HTERT RPE-1 (cell line): ENCODE measurements around the gene FTO.

Experiments used
- in situ Hi-C: fragments of 300-500 bp; cut with MboI; formaldehyde crosslinking; loops from 4 replicates; pipeline ENCODE4 v1.14.3; 2020; ENCODE audit warnings: low sequenced_read_pairs

The FTO gene

DNA sequence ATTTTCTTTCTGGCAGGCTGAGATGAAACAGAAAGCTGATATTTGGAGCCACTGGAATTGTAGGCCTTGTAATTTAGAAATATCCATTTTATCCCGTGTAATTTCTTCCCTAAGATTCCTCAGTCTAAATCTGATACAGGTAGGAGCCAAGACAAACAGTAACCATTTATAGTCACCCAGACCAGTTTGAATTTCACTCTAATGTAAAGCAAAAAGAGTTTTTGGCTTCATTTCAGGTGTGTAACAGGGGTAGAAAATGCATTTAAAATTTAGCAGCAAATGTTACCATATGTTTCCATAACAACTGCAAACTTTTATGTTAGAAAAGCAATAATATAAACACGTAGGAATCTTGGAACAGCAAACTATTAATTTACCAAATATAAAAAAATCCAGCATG, 249.4 kb downstream of the FTO start:
- in situ Hi-C loops: no loop called here

GRCh38 chr16:53955221-53955875, 251.4 kb downstream of the FTO start:
- in situ Hi-C loops: no loop called here

DNA sequence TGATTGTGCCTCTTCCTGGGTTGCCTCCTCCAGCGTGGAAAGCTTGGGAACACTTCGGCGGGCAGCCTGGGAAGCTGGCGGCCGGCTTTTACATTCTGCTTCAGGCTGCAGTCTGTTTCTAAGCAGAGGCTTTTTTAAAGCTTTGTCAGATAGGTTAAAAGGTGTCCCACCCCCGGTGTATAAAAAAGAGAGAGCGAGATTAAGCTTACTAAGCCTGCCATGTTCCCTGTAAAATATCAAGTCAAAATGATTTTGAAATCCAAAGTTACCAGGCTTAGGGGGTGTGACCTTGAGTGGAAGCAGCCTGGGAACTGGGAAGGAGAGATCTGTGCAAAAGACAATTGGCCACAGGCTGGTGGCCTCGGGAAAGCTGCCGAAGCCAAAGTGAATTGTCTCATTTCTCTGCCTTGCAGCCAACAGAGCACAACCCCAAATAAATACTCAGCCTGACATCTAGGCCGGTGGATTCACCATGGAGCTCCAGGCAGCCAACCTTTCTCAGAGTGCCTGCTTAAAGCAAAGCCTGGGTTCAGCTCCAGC, 254.5 kb downstream of the FTO start:
- in situ Hi-C loops: no loop called here

- in situ Hi-C loops: no loop called here
Measured at GRCh38 chr16:53960050-53960812, 256.3 kb downstream of the FTO start.

DNA sequence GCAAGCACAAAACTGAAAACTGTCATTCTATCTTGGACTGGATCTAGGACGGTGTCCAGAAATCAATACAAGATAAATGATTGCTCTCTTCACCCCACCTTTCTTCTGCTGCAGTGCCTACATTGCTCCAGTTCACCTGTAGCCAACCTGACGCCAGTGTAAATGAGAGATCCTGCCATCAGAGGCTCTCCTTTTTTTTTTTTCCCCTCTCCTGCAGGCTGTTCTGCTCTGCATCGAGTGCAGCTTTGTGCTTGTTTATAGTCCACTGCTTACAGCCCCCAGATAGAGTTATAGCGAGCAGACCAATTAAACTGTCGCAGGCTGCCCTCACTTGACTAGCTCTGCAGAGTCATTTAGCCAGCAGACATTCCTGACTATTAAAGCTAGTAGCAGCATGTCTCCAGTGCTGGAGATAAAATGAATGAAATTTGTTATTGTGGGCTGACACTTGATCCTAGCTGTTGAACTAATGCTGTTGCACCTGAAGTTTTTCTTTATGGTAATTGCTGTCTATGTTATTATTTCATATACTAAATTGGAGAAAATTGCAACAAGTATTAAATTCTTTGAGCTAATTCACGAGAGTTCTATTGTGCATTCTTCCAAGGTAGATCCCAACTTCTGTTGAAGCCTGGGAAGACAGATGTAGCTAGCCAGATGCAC, 257.1 kb downstream of the FTO start:
- in situ Hi-C loops: no loop called here

DNA sequence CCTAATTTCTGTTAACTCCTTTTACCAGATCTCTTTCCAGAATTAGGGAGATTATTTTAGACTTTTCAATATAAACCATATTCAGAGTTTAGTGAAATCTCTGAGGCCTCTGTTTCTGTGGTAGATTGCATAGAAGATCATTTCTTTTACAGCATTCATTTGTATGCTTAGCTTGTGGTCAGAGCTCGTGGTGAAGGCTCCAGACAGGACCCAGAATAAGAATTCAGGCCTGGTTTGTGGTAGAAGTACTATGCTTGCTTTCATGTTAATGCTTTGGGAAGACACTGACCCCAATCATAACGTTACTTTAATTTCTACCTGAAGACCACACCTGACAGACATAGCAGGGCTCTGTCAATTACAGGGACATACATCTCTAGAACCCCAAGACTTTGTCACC, 258.1 kb downstream of the FTO start:
- in situ Hi-C loops: no loop called here

DNA sequence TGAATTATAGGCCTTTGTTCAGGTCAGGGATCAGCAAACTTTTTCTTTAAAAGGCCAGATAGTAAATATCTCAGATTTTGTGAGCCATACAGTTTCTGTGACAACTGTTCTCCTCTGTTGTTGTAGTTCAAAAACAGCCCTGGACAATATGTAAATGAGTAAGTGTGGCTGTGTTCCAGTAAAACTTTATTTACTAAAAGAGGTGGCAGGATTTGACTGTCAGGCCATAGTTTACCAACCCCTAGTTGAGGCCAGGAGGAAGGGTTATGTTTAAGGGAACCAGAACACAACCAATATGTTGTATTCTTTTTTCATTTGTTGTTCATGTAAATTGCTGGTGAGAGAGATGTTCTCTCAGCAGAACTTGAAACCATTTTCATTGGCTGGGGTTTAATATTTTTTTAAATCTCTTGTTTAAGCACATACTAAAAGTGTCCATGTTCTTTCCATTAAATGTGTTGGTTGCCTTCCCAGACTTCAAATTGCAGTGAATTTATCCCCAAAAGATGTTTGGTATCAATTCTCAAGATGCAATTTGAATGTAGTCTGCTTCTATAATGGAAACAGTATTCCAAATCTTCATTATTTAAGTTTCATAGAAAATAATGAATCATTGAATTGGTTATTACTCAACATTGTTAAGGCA, 260.3 kb downstream of the FTO start:
- in situ Hi-C loops: no loop called here

GRCh38 chr16:53966821-53967571, 263.0 kb downstream of the FTO start:
- in situ Hi-C loops: no loop called here

- in situ Hi-C loops: no loop called here
Measured at GRCh38 chr16:53967572-53967971, 263.6 kb downstream of the FTO start.

DNA sequence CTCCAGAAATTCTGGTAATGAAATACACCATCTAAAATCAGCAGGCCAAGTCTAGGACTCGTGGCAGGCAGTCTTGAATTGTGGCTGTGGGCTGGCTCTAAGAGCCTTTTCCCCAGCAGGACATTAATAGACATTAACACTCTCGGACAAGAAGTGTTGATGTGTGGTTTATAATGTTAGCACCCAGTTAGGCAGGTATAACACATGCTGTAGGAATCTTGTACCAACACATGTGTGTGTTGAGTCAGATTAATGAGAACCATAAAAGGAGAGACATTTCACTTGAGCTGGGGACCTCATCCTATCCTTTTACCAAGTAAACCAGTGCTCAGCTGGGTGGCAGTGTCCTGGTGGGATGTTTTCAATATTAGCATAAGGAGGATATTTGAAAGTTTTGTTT, 264.5 kb downstream of the FTO start:
- in situ Hi-C loops: no loop called here

- in situ Hi-C loops: no loop called here
Measured at GRCh38 chr16:53968896-53969295, 264.9 kb downstream of the FTO start.

GRCh38 chr16:53971616-53972015, 267.7 kb downstream of the FTO start:
- in situ Hi-C loops: no loop called here

GRCh38 chr16:53973021-53973420, 269.1 kb downstream of the FTO start:
- in situ Hi-C loops: no loop called here

DNA sequence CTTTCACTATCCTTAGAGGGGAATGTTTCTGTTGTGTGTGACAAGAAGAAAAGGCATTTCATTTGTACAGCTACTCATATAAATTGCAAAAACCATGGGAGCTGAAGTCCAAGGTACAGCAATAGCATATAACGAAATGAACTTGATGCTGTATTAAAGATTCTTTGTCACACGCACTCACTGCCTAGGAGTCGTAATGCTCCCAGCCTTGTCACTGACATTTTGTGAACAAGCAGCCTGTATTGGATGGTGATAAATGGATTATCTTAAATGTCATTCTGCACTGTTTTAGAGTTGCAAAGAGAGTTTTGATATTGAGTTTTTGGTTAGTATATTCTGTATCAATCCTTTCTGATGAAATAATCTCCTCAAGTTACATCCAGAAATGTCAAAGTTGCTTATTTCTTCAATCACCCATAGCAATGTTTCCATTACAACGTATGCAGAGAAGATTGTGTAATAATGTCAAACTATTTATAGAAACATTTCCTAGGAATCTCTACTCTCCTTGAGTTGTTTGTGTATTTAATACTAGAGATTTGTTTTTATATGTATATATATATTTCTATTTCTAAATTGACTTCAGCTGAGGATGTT, 270.6 kb downstream of the FTO start:
- in situ Hi-C loops: no loop called here

- in situ Hi-C loops: no loop called here
Measured at GRCh38 chr16:53980675-53981074, 276.7 kb downstream of the FTO start.

DNA sequence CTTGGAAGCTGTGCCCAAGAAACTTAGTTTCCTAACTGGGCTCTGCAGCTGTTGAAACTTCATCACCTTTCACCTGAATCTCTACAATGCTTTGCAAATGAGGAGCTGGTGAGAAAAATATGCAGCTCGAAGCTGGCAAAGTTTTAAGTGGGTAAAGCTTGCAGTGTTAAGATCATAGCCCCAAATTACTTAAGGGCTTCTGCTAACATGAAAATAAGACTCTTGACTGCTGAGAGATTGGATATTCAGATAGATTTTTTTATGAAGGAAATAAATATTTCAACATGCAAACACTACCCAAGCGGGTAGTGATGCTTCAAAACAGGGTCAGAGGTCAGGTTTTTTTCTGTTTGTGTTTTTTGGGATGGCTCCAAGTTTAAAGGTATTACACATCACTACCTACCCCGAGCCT, 278.7 kb downstream of the FTO start:
- in situ Hi-C loops: no loop called here

GRCh38 chr16:53984936-53985335, 281.0 kb downstream of the FTO start:
- in situ Hi-C loops: no loop called here

GRCh38 chr16:53985861-53986260, 281.9 kb downstream of the FTO start:
- in situ Hi-C loops: no loop called here

- in situ Hi-C loops: no loop called here
Measured at GRCh38 chr16:53986793-53987192, 282.8 kb downstream of the FTO start.

DNA sequence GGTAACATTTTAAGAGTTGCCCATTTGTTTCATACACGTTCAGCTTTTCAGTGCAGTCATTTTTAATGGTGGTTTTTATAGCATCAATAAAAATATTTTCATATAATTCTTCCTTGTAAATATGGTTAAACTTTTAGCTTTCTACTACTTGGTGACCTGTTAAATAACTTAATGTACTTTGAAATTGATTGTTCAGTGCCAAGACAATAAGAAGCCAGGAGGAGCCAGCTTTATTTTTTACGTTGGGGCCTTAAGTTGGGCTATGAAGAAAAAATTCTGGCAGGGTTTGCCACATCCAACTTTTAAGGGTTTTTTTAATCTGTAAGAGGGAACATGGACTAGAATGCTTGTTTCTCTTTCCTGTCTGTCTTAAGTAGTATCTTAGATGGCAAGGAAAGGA, 284.2 kb downstream of the FTO start:
- in situ Hi-C loops: no loop called here
